HG02623 (cell line): Measurements from ENCODE around the gene NKD2.
"Not testable (repeated sequence)": the region's sequence is repeated elsewhere in the genome, so short reads cannot be mapped to it uniquely, and the experiment has no call there.

Source experiments
- ATAC-seq: cut with Tn5 transposase; IDR thresholded peaks from one replicate; pipeline ENCODE4 v1.9.1; 2021; ENCODE audit warnings: moderate library complexity; ENCODE audit not compliant: unreplicated experiment

NKD2 gene

GRCh38 chr5:1008451-1009358 is at the start of gene NKD2:
Gene NKD2, plus strand, starts transcription at chr5:1008802. Its CDS starts 256 bp downstream, at chr5:1009058.
- ATAC-seq: no peak

- no peak for ATAC-seq
Observed at GRCh38 chr5:959581-960531, 48.7 kb upstream of the NKD2 start.

GRCh38 chr5:960551-960950 is 48.1 kb upstream of the NKD2 start:
- no peak for ATAC-seq

- ATAC-seq: no peak
Observed at GRCh38 chr5:961002-961710, 47.4 kb upstream of the NKD2 start.

- ATAC-seq: no peak
Observed at GRCh38 chr5:961711-962240, 46.8 kb upstream of the NKD2 start.

GRCh38 chr5:962386-962785 is 46.2 kb upstream of the NKD2 start:
- no peak for ATAC-seq

- ATAC-seq: no peak
Observed at GRCh38 chr5:962801-963200, 45.8 kb upstream of the NKD2 start.

- ATAC-seq: no peak
Observed at GRCh38 chr5:963310-963672, 45.3 kb upstream of the NKD2 start.

- peak; percentile 76 for ATAC-seq
Observed at GRCh38 chr5:963673-964531, 44.7 kb upstream of the NKD2 start.

GRCh38 chr5:964821-965220 is 43.8 kb upstream of the NKD2 start:
- no peak for ATAC-seq

GRCh38 chr5:965604-966344 is 42.8 kb upstream of the NKD2 start:
- ATAC-seq: no peak

- ATAC-seq: no peak
Observed at GRCh38 chr5:966345-966710, 42.3 kb upstream of the NKD2 start.

GRCh38 chr5:966941-967340 is 41.7 kb upstream of the NKD2 start:
- no peak for ATAC-seq

- ATAC-seq: no peak
Observed at GRCh38 chr5:968881-969280, 39.7 kb upstream of the NKD2 start.

- no peak for ATAC-seq
Observed at GRCh38 chr5:969408-969839, 39.2 kb upstream of the NKD2 start.

GRCh38 chr5:972575-972974 is 36.0 kb upstream of the NKD2 start:
- ATAC-seq: not testable (repeated sequence)

GRCh38 chr5:976849-977751 is 31.5 kb upstream of the NKD2 start:
- ATAC-seq: no peak

- ATAC-seq: no peak
Observed at GRCh38 chr5:978054-978453, 30.5 kb upstream of the NKD2 start.
